Upper lobe of right lung (tissue), 1 donor: ENCODE results near the gene RBM11. TPM values are rescaled to one million over a fixed set of nuclear protein-coding genes. Genes with fewer than 3 reads are reported as not detected.
A peak's percentile ranks its signal among the peaks of the same experiment; 100 is the strongest.
"Not testable (repeated sequence)": the region's sequence is repeated elsewhere in the genome, so short reads cannot be mapped to it uniquely, and the experiment has no call there.

ENCODE experiments used
- ATAC-seq: fragments of 200-7000 bp; cut with Tn5 transposase; one replicate; pipeline ENCODE4 v1.9.1; 2020; ENCODE audit warnings: mild to moderate bottlenecking, moderate library complexity
- DNase-seq: peaks from one replicate; pipeline ENCODE4 v3.0.0-alpha.2; 2020
- H3K27ac ChIP-seq: fragments of 200-600 bp; one replicate; pipeline ENCODE4 v1.8.0; 2022
- H3K27me3 ChIP-seq: fragments of 200-600 bp; one replicate; pipeline ENCODE4 v1.8.0; 2022; ENCODE audit warnings: mild to moderate bottlenecking
- H3K36me3 ChIP-seq: fragments of 200-600 bp; one replicate; pipeline ENCODE4 v1.8.0; 2022
- H3K4me1 ChIP-seq: fragments of 200-600 bp; one replicate; pipeline ENCODE4 v1.8.0; 2022
- H3K4me3 ChIP-seq: fragments of 200-600 bp; one replicate; pipeline ENCODE4 v1.8.0; 2022; ENCODE audit warnings: mild to moderate bottlenecking
- H3K9me3 ChIP-seq: fragments of 200-600 bp; one replicate; pipeline ENCODE4 v1.8.0; 2022
- CTCF ChIP-seq: fragments of 200-600 bp; IDR thresholded peaks from one replicate; pipeline ENCODE4 v1.8.0; 2022; ENCODE audit warnings: antibody characterized with exemption
- intact Hi-C: fragments of 100-400 bp; cut with DNase I; formaldehyde crosslinking; loops from one replicate; pipeline ENCODE4 v1.11.0; 2022
- long read RNA-seq: library from polyadenylated mRNA; unstranded; transcript quantifications from one replicate; pipeline ENCODE4 v2.0.0, GENCODE V29; 2021
- total RNA-seq: library from RNA; stranded (reverse); fragmentation: NEBNext Ultra II Directional; extraction: Animal tissue kit (Norgen Biotek cat#: 25700); gene quantifications from one replicate; pipeline ENCODE4 v1.2.1, GENCODE V29; 2021
- donor health status: DM: no; HTN: yes; CAD: no; lungs with severe emphysema.

RBM11 gene, protein sequence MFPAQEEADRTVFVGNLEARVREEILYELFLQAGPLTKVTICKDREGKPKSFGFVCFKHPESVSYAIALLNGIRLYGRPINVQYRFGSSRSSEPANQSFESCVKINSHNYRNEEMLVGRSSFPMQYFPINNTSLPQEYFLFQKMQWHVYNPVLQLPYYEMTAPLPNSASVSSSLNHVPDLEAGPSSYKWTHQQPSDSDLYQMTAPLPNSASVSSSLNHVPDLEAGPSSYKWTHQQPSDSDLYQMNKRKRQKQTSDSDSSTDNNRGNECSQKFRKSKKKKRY
- 1.7 TPM for total RNA-seq
- long read RNA-seq, partial matches to known transcripts: 0 of 1 reads
- long read RNA-seq, other reads (novel, unspliced or antisense): 1 of 1 reads

DNA sequence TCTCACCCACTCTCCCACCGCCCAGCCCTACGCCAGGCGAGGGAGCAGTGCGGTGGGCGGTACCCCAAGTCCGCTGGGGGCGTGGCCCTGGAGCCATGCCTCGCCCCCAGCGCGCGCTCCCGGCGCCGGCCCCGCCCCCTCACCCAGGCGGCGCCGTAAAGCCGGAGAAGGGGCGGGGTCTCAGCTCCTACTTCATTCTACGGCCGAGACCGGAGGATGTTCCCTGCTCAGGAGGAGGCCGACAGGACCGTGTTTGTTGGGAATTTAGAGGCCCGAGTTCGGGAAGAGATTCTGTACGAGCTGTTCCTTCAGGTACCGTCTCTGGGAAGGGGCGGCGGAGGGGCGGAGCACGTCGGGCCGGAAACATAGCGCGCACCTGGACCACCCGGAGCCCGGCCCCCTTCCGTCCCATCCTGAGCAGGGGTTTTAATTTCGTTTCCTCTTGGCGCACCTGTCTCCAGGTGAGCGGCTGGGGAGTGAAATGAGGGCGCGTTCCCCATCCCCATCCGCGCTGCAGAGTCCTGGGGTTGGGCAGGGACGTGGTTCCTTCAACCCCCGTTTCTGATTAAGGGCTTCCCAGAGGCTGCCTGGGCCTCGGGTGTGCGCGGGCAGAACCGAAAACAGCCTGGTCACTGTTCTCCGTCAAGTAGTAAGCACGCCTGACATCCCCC is at the start of gene RBM11:
Gene RBM11 (plus strand): TSS at position 187 of the 671 bp plus-strand sequence. CDS start 30 bp downstream, at position 217.
- no peak for TF ChIP-seq CTCF
- Histone ChIP-seq H3K4me3 (peak within 1 kb of the TSS; percentile 62), H3K27me3 (no peaks in the 10 kb centered on the region), H3K9me3 (no peaks in the 10 kb centered on the region), H3K36me3 (no peaks in the 10 kb centered on the region), H3K4me1 (no peaks in the 10 kb centered on the region), H3K27ac (no peak within 1 kb of the TSS)
- intact Hi-C loops: no loop called here
- DNase-seq (peak; percentile 90), ATAC-seq (peak; percentile 100)

DNA sequence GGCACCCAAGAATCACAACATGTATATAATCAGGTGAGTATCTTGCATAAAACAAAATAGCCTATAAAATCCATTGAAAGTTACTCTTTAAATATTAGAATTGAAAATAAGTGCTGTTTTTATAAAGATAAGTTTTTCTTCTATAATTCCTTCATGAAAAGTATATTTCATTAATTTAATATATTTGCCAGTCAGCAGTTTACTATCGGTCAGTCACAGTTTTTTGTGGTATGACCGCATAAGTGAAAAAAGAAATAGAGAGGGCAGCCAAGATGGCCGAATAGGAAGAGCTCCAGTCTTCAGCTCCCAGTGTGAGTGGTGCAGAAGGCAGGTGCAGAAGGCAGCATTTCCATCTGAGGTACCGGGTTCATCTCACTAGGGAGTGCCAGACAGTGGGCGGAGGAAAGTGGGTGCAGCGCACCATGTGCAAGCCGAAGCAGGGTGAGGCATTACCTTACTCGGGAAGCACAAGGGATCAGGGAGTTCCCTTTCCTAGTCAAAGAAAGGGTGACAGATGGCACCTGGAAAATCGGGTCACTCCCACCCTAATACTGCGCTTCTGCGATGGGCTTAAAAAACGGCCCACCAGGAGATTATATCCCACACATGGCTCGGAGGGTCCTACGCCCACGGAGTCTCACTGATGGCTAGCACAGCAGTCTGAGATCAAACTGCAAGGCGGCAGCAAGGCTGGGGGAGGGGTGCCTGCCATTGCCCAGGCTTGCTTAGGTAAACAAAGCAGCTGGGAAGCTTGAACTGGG is 49.3 kb upstream of the RBM11 start:
- intact Hi-C loops, H3K27me3 ChIP-seq, ATAC-seq, H3K9me3 ChIP-seq, H3K27ac ChIP-seq, DNase-seq, H3K36me3 ChIP-seq, H3K4me3 ChIP-seq, H3K4me1 ChIP-seq: not testable (repeated sequence)

GRCh38 chr21:14206222-14206621 is 9.7 kb upstream of the RBM11 start:
- intact Hi-C loops: no loop called here
- H3K27ac ChIP-seq: no peak overlapping the region
- ATAC-seq: no peak

DNA sequence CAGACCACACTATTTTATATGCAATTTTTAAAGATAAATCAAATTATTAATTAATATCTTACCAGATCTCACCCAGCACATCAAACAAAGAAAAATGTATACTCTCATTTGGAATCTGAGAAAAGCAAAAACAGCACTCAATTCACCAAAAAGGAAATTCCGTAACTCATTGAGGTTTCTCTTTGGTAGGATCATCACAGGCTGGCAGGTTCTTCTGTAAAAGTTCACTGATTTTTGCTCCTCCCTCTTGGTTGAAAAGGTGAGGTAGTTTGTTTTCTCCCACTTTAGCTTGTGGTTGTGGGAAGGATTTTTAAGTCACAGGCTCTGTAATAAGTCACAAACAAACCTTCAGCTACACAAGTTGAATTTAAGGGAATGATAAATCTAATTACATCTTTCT is 5.2 kb upstream of the RBM11 start, which contains the start of gene LIPI:
Gene LIPI (minus strand): TSS at position 218 of the 400 bp plus-strand sequence. CDS start 110 bp downstream, at position 108.
- intact Hi-C loops: no loop called here
- DNase-seq (no peak), ATAC-seq (no peak)
- Histone ChIP-seq H3K4me1 (no peaks in the 10 kb centered on the region), H3K36me3 (no peaks in the 10 kb centered on the region), H3K9me3 (no peaks in the 10 kb centered on the region), H3K4me3 (no peak within 1 kb of the TSS), H3K27ac (no peak within 1 kb of the TSS), H3K27me3 (no peaks in the 10 kb centered on the region)
- no peak for TF ChIP-seq CTCF

More at GRCh38 chr21:14206222-14206621, 9.7 kb upstream of the RBM11 start:
- no peaks in the 10 kb centered on the region for H3K27me3 ChIP-seq
- H3K4me1 ChIP-seq: no peaks in the 10 kb centered on the region
- H3K36me3 ChIP-seq: no peaks in the 10 kb centered on the region
- TF ChIP-seq CTCF: no peak
- no peak overlapping the region for H3K4me3 ChIP-seq
- H3K9me3 ChIP-seq: no peaks in the 10 kb centered on the region
- DNase-seq: no peak

- Histone ChIP-seq H3K4me3 (no peak overlapping the region), H3K27me3 (no peaks in the 10 kb centered on the region), H3K4me1 (no peaks in the 10 kb centered on the region), H3K27ac (no peak overlapping the region), H3K36me3 (no peaks in the 10 kb centered on the region), H3K9me3 (no peaks in the 10 kb centered on the region)
- no peak for DNase-seq
- ATAC-seq: no peak
- no peak for TF ChIP-seq CTCF
- intact Hi-C loops: no loop called here
These were observed 2.8 kb upstream of the RBM11 start for GRCh38 chr21:14213164-14213563.

DNA sequence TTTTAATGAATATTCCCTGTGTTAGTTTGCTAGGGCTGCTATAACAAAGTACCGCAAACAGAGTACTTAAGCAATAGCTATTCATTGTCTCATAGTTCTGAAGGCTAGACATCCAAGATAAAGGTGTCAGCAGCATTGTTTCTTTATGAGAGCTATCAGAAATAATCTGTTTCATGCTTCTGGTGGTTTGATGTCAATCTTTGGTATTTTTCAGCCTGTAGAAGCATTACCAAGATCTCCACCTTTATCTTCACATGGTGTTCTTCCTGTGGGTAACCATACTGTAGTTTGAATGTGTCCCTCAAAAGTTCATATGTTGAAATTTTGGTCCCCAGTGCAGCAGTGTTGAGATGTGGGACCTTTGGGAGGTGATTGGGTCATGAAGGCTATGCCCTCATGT is 7.4 kb downstream of the RBM11 start:
- H3K36me3 ChIP-seq: no peaks in the 10 kb centered on the region
- TF ChIP-seq CTCF: no peak
- no peak for ATAC-seq
- no peak overlapping the region for H3K27ac ChIP-seq
- no peaks in the 10 kb centered on the region for H3K4me1 ChIP-seq
- H3K4me3 ChIP-seq: no peak overlapping the region
- H3K27me3 ChIP-seq: no peaks in the 10 kb centered on the region
- H3K9me3 ChIP-seq: no peaks in the 10 kb centered on the region
- intact Hi-C loops: no loop called here
- DNase-seq: no peak
